ENCODE results near the gene MAP3K4.

Gene MAP3K4

GRCh38 chr6:160991406-160992060 lies at the start of gene MAP3K4:
MAP3K4 (plus strand) TSS chr6:160991769; CDS start chr6:160991932, 163 bp downstream.
- H3K4me3 Mint-ChIP-seq, result peak within 1 kb of the TSS; percentile 91 to 95

GRCh38 chr6:160943997-160944396 lies 47.6 kb upstream of the MAP3K4 start:
- ATAC-seq (replicated peaks), result no peak
- H3K4me1 Mint-ChIP-seq, result no peaks in the 10 kb centered on the region
- H3K36me3 Mint-ChIP-seq, result no peaks in the 10 kb centered on the region
- H3K27ac Mint-ChIP-seq, result no peak overlapping the region
- no peak for DNase-seq
- H3K27me3 Mint-ChIP-seq, result peaks cover 19 to 22% of the 10 kb centered on the region in 2 donors
- no peak overlapping the region for H3K4me3 Mint-ChIP-seq
- no peaks in the 10 kb centered on the region for H3K9me3 Mint-ChIP-seq

More at GRCh38 chr6:160991406-160992060, at the start of gene MAP3K4:
- DNase-seq (peak; percentile 81), ATAC-seq (replicated peaks) (peak; percentile 76)
- H3K36me3 Mint-ChIP-seq, result peaks cover 0 to 11% of the 10 kb centered on the region in 2 donors
- peak within 1 kb of the TSS; percentile 93 for H3K27ac Mint-ChIP-seq
- peaks cover 0 to 4% of the 10 kb centered on the region in 2 donors for H3K9me3 Mint-ChIP-seq
- peaks cover 0 to 12% of the 10 kb centered on the region in 2 donors for H3K27me3 Mint-ChIP-seq
- peaks cover 18 to 29% of the 10 kb centered on the region in 2 donors for H3K4me1 Mint-ChIP-seq

GRCh38 chr6:160945516-160946177 lies 45.9 kb upstream of the MAP3K4 start:
- Mint-ChIP-seq H3K4me3 (no peak overlapping the region), H3K36me3 (no peaks in the 10 kb centered on the region), H3K9me3 (no peaks in the 10 kb centered on the region), H3K4me1 (no peaks in the 10 kb centered on the region), H3K27me3 (peaks cover 11 to 12% of the 10 kb centered on the region in 2 donors), H3K27ac (no peak overlapping the region)
- no peak for ATAC-seq (replicated peaks)
- no peak for DNase-seq

GRCh38 chr6:160949531-160949930 lies 42.0 kb upstream of the MAP3K4 start:
- no peak for ATAC-seq (replicated peaks)
- no peak for DNase-seq
- H3K4me3 Mint-ChIP-seq, result no peak overlapping the region
- H3K9me3 Mint-ChIP-seq, result peaks cover 0 to 4% of the 10 kb centered on the region in 2 donors
- H3K27me3 Mint-ChIP-seq, result peaks cover 20 to 33% of the 10 kb centered on the region in 2 donors
- no peaks in the 10 kb centered on the region for H3K4me1 Mint-ChIP-seq
- no peak overlapping the region for H3K27ac Mint-ChIP-seq
- no peaks in the 10 kb centered on the region for H3K36me3 Mint-ChIP-seq

GRCh38 chr6:160950507-160950906 lies 41.1 kb upstream of the MAP3K4 start:
- H3K27ac Mint-ChIP-seq, result no peak overlapping the region
- peaks cover 22 to 35% of the 10 kb centered on the region in 2 donors for H3K27me3 Mint-ChIP-seq
- DNase-seq (no peak), ATAC-seq (replicated peaks) (no peak)
- H3K4me3 Mint-ChIP-seq, result no peak overlapping the region
- H3K9me3 Mint-ChIP-seq, result peaks cover 0 to 4% of the 10 kb centered on the region in 2 donors
- H3K4me1 Mint-ChIP-seq, result no peaks in the 10 kb centered on the region
- H3K36me3 Mint-ChIP-seq, result no peaks in the 10 kb centered on the region

- Mint-ChIP-seq H3K27ac (no peak overlapping the region), H3K4me3 (no peak overlapping the region), H3K27me3 (peaks cover 27 to 39% of the 10 kb centered on the region in 2 donors), H3K36me3 (no peaks in the 10 kb centered on the region), H3K4me1 (no peaks in the 10 kb centered on the region), H3K9me3 (peaks cover 0 to 4% of the 10 kb centered on the region in 2 donors)
- ATAC-seq (replicated peaks), result no peak
- DNase-seq, result no peak
Observed at GRCh38 chr6:160951187-160952030, 40.2 kb upstream of the MAP3K4 start.

- Mint-ChIP-seq H3K27me3 (peaks cover 27 to 34% of the 10 kb centered on the region in 2 donors), H3K4me1 (no peaks in the 10 kb centered on the region), H3K36me3 (no peaks in the 10 kb centered on the region), H3K9me3 (peaks cover 0 to 4% of the 10 kb centered on the region in 2 donors), H3K4me3 (no peak overlapping the region), H3K27ac (no peak overlapping the region)
- ATAC-seq (replicated peaks), result no peak
- no peak for DNase-seq
Observed at GRCh38 chr6:160952633-160953281, 38.8 kb upstream of the MAP3K4 start.

GRCh38 chr6:160955508-160956295 lies 35.9 kb upstream of the MAP3K4 start:
- Mint-ChIP-seq H3K4me1 (no peaks in the 10 kb centered on the region), H3K27ac (no peak overlapping the region), H3K9me3 (peaks cover 0 to 4% of the 10 kb centered on the region in 2 donors), H3K4me3 (no peak overlapping the region), H3K36me3 (no peaks in the 10 kb centered on the region), H3K27me3 (peaks cover 27 to 33% of the 10 kb centered on the region in 2 donors)
- DNase-seq (no peak), ATAC-seq (replicated peaks) (no peak)

GRCh38 chr6:160956300-160957035 lies 35.1 kb upstream of the MAP3K4 start:
- DNase-seq (no peak), ATAC-seq (replicated peaks) (no peak)
- Mint-ChIP-seq H3K27me3 (peaks cover 20 to 26% of the 10 kb centered on the region in 2 donors), H3K36me3 (no peaks in the 10 kb centered on the region), H3K4me1 (no peaks in the 10 kb centered on the region), H3K27ac (no peak overlapping the region), H3K4me3 (no peak overlapping the region), H3K9me3 (peaks cover 0 to 4% of the 10 kb centered on the region in 2 donors)

- ATAC-seq (replicated peaks) (no peak), DNase-seq (no peak)
- H3K4me3 Mint-ChIP-seq, result no peak overlapping the region
- no peaks in the 10 kb centered on the region for H3K9me3 Mint-ChIP-seq
- H3K27me3 Mint-ChIP-seq, result peaks cover 6 to 12% of the 10 kb centered on the region in 2 donors
- H3K27ac Mint-ChIP-seq, result no peak overlapping the region
- no peaks in the 10 kb centered on the region for H3K4me1 Mint-ChIP-seq
- H3K36me3 Mint-ChIP-seq, result no peaks in the 10 kb centered on the region
Observed at GRCh38 chr6:160959726-160960435, 31.7 kb upstream of the MAP3K4 start.

GRCh38 chr6:160960839-160961238 lies 30.7 kb upstream of the MAP3K4 start:
- no peaks in the 10 kb centered on the region for H3K36me3 Mint-ChIP-seq
- no peak for ATAC-seq (replicated peaks)
- H3K4me1 Mint-ChIP-seq, result no peaks in the 10 kb centered on the region
- H3K27ac Mint-ChIP-seq, result no peak overlapping the region
- no peak overlapping the region for H3K4me3 Mint-ChIP-seq
- peaks cover 3 to 9% of the 10 kb centered on the region in 2 donors for H3K27me3 Mint-ChIP-seq
- no peak for DNase-seq
- H3K9me3 Mint-ChIP-seq, result no peaks in the 10 kb centered on the region

- DNase-seq (no peak), ATAC-seq (replicated peaks) (no peak)
- Mint-ChIP-seq H3K4me3 (no peak overlapping the region), H3K9me3 (no peaks in the 10 kb centered on the region), H3K36me3 (no peaks in the 10 kb centered on the region), H3K4me1 (no peaks in the 10 kb centered on the region), H3K27ac (no peak overlapping the region), H3K27me3 (peaks cover 0 to 6% of the 10 kb centered on the region in 2 donors)
Observed at GRCh38 chr6:160962835-160963623, 28.5 kb upstream of the MAP3K4 start.
